ENCODE data around the gene CACNA1A.
A peak's percentile ranks its signal among the peaks of the same experiment; 100 is the strongest.

Gene CACNA1A

DNA sequence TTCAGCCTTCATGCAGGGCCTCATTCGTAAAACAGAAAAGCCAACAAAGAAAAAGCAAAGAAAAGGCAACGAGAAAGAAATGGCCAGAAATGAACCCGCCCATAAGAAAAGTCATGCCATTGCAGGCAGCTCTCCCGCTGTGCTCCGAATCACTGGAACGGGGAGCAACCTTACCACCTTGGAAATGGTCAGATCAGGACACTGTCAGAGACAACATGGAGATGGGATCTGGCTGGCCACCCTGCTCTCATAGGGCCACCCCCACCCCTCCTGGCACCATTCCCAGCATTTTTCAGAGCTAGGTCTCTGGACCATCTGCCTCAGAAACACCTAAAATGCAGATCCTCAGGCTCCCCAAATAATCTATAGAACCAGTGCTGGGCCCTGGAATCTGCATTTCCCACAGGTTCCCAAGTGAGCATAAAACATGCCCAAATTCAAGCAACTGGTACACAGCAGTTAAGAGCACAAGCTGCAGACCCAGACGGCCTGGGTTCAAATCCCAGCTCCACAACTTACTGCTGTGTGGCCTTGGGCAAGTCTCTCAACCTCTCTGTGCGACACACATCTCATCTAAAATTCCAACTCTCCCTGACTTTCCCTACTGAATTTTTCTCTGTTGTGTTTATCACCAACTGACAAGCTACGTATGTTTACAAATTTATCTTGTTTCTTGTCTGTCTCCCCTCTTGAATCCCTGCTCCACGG, 204.5 kb downstream of the CACNA1A start:
- no peak for DNase-seq

DNA sequence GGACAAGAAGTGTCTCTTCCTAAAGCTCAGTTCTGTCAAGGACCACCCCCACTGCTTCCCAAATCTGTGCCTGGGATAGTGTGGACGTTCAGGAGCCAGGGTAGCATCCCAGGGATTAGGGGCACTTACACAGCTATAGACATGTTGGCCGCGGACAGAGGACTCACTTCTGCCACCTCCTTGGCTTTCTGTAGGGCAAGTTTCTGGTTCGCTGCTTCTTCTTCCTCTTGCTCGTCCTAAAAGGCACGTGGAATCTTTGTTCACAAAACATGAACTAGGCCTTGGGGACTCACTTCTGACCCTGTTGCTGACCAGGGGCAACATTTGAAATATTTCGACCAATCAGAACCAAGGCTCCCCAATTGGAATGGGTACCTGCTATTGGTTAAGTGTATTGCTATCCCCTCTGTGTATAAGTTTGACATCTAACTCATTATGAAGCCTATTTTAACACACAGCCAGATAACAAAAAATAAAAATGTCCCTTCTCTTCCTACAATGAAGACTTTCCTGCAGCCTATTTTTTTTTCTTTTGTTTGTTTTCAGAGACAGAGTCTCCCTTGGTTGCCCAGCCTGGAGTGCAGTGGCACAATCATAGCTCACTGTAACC, 205.8 kb downstream of the CACNA1A start:
- no peak for DNase-seq

DNA sequence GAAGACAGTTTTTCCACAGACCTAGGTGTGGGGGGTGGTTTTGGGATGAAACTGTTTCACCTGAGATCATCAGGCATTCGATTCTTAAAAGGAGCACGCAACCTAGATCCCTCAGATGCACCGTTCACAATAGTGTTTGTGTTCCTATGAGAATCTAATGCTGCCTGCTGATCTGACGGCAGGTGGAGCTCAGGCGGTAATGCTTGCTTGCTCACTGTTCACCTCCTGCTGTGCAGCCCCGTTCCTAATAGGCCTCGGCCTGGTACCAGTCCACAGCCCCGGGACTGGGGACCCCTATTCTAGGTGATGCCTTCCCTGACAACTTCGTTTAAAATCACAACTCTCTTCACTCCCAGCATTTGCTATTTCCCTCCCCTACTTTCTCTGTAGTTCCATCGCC, 206.4 kb downstream of the CACNA1A start:
- no peak for DNase-seq

DNA sequence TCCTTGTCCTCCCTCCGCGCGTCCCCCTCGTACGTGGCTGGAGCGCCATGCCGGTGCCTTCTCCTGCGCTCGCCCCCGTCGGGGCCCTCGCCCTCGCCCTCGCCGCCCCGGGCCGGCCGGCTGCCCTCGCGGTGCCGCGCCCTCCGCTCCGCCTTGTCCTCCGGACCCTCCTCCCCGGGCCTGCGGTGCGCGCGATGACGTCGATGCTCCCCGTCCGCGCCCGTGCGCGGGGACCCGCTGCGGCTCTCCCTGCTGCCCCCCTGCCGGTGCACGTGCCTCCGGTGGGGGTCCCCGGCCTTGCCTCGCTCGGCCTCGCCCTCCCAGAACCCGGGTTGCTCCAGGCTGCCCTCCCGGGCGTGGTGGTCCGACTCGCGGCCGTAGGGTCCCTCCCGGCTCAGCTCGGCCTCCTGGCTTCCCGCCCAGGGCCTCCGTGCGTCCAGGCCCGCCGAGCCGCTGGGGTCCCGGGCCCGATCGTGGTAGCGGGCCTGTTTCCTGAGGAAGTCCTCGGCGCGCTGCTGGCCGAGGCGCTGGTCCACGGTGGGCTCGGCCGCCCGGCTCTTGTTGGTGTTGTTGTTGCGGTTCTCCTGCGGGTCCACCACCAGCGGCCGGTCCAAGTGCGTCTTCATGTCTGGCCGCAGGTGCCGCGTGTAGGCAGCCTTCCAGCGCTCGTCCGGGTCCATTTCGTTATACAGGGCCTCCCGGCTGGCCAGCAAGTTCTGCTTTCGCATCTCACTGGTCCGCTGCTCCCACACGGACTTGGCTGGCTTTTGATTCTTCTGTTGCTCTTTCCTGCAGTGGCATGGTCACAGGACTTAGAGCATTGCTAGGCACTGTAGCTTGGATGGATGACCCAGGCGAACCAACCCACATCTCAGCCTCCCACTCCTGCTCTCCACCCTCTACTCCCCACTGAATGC, 207.5 kb downstream of the CACNA1A start:
- no peak for DNase-seq

DNA sequence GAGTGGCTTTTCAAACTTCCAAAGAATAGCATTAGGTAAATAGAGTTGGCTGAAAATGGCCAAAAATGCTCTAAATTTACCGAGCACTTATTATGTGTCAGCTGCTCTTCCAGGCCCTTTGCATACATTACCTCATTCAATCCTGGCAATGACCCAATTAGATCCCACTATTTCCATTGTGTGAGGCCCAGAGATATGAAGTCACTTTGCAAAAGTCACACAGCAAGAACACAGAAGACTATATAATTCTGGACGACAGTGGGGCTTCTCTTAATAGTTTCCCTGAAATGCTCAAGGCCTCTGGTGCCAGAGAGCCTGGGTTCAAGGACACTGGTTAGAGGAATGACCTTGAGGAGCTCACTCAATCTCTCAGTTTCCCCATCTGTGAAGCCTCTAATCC, 209.3 kb downstream of the CACNA1A start:
- no peak for DNase-seq

DNA sequence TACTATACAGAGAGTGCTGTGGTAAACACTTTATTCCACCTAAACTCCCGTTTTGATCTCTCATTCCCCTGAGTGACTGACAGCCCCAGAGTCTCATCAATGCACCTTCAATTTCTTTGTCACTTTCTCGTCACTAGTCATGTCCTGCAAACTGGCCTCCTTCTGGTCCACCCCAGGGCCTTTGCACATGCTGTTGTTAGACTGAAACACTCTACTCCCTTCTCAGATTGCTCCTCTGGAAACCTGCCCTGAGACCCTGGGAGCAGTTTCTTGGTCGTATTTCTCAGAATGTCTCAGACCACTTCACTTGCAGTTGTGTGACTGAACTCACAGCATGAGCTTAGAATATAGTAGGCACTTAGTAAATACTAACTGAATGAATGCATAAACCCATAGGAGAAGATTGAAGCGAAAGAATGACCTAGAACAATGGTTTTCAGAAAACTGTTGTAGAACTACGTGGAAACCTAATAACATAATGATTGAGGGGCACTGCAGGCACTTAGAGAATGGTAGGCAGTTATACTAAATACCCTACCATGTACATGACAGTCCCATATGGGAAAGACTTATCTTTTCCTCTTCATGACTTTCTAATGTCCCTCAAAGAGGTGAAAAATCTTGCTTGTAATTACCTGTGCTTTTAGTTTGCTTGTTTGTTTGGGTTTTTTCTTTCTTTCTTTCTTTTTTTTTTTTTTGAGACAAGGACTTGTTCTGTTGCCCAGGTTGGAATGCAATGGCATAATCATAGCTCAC, 211.3 kb downstream of the CACNA1A start:
- no peak for DNase-seq

DNA sequence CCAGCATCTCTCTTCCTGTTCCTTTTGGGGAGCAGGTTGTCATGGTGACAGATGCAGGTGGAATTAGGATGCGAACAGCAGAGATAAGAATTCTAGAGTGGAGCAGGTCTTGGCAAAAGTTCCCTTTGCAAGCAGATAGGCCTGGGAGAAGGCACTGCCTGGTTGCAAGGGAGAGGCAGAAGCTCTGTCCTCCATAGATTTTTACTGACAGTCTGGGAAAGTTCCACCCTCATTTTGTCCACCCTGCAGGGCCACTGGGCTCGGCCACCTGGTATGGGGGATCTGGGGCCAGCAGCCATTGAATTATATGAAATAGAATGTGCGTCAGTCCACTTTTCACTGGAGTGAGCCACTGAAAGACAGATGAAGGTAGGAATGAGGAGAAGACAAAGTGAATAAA, 214.4 kb downstream of the CACNA1A start:
- DNase-seq: no peak

DNA sequence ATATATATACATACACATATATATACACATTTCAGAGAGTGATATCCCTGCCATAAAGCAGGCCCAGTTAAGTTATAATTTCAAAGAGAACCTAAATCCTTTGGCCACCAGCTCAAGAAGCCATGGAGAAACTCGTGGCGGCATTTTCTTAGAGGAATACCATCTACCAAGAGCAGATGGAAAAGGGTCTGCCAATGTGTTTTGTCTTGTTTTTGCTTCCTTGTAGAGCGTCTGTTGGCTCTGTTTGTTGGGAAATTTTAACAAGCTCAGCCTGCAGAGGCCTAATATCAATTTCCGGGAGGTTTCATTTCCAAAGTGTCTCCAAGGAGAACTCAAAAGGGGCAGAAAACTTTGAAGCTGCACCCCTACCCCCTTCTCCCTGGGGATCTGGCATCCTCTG, 215.5 kb downstream of the CACNA1A start:
- no peak for DNase-seq

DNA sequence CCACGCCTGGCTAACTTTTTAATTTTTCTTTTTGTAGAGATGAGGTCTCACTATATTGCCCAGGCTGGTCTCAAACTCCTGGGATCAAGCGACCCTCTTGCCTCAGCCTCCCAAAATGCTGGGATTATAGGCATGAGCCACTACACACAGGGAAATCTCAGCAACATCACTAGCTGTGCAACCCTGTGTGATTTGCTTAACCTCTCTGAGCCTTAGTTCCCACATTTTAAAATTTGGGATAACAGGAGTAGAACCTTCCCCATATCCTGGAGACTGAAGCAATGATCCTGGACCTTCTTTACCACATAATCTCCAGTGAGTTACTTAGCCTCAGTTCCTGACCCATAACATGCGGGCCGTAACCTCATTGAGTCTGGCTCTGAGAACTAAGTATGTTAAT, 217.0 kb downstream of the CACNA1A start:
- DNase-seq: no peak

DNA sequence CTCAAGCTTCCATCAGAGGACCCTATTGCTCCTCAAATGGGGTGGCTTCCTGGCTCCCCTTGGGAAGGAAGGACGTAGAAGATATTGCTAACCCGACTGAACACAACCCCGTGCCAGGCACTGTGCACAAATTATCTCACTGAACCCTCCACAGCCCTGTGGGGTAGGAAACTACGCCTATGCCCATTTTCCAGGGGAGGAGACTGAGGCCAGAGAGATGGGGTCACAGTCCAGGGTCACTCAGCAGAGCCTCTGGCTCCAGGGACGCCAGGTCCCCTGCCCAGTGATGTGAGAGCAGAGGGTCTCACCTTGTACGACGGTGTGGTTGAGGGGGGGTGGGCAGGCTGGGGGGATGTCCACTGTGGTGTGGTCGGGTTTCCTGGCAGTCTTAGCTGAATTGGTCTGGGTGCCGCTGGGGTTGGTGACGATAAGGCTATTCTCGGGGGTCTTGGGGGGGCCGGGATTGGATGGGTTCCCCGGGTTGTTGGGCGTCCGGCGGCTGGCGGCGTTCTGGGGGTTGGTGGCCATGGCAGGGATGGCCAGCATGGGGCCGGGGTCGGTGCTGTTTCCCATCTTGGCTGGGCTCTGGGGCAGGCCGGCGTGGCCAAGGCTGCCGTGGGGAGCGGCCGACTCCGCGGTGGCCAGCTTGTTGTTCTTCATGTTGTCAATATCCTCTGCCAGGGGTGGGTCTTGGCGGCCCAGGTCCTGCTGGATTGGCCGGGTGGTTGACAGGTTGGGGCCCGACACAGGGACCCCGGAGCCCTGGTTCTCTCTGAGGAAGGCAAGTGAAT, 219.9 kb downstream of the CACNA1A start:
- DNase-seq: no peak

DNA sequence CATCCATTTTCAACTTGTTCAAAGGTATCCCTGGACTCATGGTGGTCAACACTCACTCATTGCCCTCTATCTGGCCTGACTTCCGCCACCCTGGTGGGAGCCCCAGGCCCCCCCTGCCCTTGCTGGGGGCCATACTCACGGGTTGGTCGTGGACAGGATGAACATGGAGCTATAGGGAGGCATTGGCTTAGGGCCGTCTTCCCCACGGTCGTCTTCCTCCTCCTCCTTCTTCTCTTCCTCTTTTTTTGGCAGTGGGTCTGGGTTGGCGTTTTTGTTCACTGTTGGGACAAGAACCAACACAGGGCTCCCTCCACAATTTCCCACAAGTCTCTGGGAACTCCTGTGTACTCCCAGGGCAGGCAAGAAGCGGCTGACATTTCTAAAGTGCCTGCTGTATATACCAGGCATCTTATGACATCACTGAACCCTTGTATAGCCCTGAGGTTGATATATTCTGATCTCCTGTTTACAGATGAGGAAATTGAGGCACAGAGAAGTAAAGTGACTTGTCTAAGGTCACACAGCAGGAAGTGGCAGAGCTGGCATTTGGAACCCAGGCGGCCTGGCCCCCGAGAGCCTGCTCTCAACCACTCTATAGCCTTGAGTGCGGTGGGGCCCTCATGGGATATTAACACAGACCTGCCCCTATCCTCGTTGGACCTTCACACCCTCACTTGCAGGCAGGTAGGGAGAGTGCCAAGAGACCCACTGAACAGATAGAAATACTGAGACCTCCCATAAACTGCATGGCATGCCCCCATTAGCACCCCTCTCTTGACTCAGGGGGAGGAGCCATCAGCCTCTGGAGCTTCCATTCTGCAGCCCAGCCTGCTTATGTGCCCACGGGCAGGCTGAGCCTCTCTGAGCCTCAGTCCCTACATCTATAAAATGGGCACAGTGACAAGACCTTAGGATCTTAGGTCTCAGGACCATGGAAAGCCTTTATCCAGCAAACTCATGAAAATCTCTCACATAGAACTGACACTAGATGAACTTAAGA, 221.1 kb downstream of the CACNA1A start:
- DNase-seq: no peak

DNA sequence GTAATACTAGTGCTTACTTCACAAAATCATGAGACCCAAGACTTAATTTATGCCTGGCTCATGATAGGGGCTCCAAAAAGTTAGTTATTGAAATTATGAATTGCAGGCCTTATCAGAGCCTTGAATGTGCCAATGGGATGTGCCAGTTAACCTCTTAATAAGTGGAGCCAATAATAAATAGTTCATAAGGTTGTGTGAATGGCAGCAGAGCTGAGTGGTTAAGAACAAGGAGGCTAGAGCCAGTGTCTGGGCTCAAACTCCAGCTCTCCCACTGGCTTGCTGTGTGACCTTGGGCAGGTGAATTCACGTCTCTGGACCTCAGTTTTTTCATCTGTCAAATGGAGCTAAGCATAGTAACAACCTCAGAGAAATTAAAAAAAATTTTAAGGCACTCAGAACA, 222.4 kb downstream of the CACNA1A start:
- no peak for DNase-seq

DNA sequence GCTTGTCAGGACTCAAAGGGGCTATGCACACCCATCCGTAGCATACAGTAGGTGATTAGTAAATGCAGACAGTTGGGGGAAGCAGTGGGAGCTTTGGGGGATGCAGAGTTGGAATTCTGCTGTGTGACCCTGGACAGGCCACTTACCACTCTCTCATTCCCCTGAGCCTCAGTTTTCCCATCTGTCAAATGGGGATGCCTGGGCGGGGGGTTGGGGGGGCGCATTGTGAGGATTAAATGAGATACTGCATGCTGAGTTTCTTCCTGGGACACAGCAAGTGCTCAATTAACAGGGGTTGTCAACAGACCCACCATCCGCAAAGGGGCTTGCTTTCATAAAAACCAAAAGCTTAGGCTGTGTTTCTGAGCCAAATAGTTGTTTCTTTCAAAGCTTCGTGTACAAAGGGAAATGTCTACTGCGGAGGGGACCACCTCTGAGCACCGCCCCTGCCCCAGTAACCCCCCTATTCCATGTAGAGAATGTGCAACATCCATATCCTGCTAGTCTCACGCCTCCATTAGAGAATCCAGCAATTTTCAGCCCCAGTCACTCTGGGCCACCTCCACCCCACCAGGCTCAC, 223.7 kb downstream of the CACNA1A start:
- no peak for DNase-seq

DNA sequence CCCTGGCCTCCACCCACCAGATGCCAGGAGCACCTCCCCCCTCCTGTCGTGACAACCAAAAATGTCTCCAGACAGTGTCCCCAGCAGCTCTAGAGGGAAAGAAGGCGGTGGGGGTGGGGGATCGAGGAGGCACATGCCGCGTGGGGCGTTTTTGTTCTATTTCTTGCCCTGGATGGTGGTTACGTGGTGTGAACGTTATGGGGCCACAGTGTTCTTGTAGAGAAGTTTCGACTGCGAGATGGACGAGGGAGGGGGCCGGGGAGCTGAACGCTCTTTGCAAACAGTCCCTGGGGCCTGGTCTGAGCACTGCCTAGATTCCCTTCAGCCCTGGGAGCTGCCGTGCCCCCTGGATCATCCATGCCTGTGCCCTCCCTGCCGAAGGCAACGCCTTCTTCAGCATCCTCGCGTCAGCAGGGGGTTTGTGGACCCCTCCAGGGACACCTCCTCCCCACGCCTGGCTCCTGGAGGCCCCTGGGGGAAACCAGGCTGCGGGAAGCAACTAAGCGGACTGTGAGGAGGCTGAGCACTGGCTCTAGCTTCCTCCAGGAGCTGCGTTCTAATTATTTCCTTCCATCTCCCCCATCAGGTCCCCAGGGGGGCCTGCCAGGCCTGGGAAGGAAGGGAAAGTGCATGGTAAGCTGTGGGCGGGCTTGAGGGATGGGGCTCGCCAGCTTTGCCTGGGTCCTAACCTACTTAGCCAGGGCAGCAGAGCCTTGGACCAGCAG, 224.6 kb downstream of the CACNA1A start:
- DNase-seq: no peak

DNA sequence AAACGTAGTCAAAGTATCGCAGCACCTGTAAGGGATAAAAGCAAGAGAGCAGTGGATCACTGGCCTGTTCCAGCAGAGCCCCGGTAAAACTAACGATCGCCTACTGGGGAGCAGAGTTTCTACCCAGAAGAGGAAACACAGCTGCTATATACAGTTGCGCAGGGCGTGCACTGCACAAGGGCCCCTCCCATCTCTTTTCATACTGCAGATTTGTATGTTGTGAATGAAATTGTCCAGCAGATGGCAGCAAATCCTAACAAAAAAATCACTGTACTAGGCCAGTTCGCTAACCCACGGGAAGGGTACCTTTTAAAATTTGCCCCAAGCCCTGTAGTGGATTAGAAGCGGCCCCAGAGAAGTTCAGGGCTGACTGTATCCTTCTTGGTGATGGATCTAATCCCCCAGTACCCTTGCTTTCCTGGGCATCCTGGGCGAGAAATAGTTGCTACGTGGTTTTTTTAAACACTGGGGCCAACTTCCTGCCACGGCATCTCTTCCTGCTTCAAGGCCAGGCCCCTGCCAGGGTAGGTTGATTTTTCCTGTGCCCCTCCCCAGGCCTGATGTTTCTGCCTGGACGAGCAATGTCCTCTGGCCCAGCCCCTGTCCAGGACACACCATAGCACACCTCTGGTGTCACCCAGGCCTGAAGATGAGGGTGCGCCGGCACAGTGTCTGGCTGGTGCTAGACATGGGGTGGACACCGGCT, 229.0 kb downstream of the CACNA1A start:
- DNase-seq: peak; percentile 37

DNA sequence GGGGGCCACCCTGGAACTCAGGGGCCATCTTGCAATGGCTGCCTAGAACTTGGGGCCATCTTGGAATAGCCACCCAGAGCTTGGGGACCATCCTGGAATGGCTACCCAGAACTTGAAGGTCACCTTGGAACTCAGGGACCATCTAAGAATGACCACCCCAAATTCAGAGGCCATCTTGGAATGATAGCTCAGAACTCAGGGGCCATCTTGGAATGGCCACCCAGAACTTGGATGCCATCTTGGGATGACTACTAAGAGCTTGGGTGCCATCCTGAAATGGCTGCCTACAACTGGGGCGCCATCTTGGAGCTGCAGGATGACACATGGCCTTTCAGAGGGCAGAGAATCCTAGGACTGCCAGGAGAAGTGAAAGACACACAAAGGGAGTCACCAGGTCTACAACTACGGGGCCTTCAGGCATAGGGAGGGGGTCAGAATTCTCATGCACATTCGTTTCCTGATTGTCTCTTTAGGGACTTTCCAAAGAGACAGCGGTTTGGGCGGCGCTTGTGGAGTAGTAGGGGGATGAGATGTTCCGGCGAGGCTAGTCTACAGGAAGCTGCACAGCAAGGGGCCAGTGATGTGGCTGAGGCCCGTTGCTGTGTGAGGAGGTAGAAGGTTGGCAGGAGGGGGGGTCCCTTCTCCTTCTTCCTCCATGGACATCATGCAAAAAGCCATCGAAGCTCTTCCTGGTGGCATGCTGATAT, 231.1 kb downstream of the CACNA1A start:
- no peak for DNase-seq

DNA sequence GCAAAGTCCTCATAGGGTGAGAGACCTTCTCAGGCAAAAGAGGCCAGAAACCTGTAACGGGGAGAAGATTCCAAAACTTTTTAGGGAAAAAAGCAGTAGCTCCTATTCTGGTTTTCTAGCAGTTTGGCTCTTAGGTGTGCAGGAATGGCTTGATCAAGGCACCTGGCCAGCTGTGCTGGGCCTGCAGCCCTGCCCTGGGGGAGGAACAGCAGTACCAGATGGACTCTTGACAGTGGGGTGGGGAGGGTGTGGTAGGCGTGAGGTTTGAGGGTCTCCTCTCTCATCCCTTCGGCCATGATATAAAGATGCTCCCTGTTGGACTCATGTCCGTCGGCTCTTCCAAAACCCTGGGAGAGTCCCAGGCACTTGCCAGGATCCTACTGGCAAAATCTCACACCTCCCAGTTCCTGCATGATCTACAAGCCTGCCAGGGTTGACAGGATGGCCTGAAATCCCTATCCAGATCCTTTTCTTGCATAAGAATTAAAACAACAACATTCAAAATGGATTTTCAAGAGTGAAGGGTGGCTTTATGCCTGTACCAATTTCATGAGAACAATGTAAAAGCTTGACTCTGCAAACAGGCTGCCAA, 235.7 kb downstream of the CACNA1A start:
- DNase-seq: no peak

DNA sequence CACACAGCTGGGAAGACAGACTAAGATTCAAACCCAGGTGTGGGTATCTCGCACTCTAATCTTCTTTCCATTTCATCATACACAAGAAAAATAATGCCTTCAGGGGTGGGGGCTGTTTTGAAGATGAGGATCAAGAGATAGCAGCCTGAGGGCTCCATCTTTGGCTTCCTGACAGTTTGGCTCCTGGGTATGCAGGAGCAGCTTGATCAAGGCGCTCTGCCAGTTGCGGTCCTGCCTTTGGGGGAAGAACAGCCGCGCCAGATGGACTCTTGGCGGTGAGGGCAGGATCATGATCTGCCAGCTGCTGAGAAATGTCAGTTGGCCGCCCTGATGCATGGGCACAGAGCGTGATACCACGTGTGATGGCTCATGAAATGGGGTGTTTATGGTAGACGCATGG, 236.9 kb downstream of the CACNA1A start:
- no peak for DNase-seq

Data from SHP77 treated with DMSO at 0.1 percent for 48 hours (cell line).